HTR-8/SVneo (cell line): ENCODE results near the gene CREB3.

ENCODE experiments used
- DNase-seq: peaks from one replicate; pipeline ENCODE4 v3.0.0; 2011; ENCODE audit warnings: low spot score, mixed read lengths; ENCODE audit not compliant: insufficient read length
- FAIRE-seq: peaks from 2 replicates; lab custom pipeline; 2011; peaks lifted over from hg19 to GRCh38; lab: Jason Lieb, UNC

The CREB3 gene

GRCh38 chr9:35723426-35723825 is 9.0 kb upstream of the CREB3 start:
- FAIRE-seq (no peak), DNase-seq (no peak)

DNA sequence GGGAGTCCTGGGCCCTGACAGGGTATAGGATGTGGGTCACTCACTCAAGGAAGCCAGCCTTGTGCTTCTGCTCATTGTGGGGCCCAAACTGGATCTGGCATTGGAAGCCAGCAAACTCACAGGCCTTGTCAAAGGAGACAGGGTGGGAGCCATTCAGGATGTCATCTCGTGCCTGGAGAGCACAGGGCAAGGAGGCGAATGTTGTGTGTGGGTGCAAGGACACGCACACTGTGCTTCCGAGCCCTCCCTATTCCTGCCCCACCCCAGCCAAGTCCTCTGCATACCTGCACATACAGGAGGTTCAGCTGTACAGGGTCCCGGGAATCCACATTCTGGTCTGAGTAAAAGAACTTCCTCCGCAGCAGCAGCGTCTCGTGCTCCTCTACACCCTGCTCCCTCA is 8.6 kb upstream of the CREB3 start:
- no peak for DNase-seq
- FAIRE-seq, result no peak

- FAIRE-seq (no peak), DNase-seq (no peak)
Observed at GRCh38 chr9:35725362-35725761, 7.1 kb upstream of the CREB3 start.

DNA sequence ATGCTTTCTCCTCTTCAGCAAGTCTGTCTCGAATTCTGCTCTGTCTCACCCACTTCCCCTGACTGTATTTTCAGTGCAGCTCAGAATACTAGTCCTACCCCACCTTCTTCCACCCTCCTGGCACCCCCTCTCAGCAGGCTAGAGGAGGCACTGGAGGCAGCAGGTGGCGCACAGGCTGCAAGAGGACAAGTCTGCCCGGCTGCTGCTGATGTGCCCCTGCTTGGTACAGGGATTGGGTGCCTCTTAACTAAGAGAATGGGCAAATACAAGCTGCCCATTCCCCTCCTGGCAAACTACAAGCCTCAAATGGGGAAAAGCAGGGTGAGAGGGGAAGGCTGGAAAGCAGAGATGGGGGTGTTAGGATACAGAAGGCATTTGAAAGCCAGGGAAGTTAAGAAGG is 5.5 kb upstream of the CREB3 start:
- DNase-seq (no peak), FAIRE-seq (no peak)

GRCh38 chr9:35727676-35728040 is 4.8 kb upstream of the CREB3 start:
- FAIRE-seq, result no peak
- no peak for DNase-seq

GRCh38 chr9:35728041-35728971 is 4.2 kb upstream of the CREB3 start:
- FAIRE-seq (no peak), DNase-seq (peak; percentile 53)

GRCh38 chr9:35729101-35729500 is 3.4 kb upstream of the CREB3 start:
- FAIRE-seq (no peak), DNase-seq (no peak)

DNA sequence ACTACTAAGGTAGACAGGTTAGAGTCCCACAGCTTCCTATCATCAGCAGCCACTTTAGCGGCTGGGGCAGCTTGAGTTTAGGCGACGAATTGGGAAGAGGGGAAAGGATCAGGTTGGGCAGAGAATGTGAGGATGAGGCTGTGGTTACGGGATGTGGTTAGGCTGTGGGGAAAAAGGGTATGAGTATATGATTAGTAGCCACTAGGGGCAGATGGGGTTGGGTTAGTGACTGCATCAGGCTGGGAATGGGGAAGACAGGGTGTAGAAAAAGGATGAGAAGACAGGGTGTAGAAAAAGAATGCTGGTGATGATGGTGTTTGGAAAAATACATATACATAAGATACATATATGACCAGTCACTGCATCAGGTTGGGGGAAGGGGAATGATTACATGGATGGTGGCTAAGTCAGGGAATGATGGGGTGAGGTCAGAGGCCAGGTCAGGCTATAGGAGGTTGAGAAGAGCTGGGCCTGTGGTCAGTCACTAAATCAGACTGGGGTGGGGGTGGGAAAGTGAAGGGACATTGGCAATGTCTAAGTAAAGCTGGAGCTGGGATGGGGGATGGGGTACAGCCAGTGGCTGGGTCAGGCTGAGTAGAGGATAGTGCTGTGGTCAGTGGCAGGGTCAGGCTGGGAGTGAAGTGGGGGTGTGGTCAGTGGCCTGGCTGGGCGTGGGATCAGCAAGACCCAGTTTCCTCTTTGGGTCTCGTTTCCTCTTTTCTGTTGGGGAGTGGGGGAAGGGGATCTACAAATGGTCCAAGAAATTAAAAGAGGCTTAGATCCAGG is 2.6 kb upstream of the CREB3 start:
- peak; percentile 63 for DNase-seq

DNA sequence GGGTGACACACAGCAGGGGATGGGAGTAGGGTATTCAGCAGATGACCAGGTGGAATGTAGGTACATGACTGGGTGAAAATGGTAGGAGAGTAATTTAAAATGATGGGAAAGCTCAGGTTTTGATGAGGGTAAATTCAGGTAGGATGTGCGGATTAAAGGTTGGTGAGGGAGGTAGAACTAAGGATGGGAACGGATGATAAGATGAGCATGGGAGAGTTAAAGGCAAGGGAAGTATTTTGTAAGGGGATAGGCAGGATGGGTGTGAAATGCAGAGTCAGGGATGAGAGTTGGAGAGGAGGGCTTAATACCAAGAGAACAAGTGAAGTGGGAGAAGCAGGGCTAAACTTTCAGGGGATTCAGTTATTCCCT is 2.0 kb upstream of the CREB3 start:
- FAIRE-seq, result no peak
- DNase-seq, result no peak

More for the DNA sequence above, 2.6 kb upstream of the CREB3 start:
- FAIRE-seq, result no peak

DNA sequence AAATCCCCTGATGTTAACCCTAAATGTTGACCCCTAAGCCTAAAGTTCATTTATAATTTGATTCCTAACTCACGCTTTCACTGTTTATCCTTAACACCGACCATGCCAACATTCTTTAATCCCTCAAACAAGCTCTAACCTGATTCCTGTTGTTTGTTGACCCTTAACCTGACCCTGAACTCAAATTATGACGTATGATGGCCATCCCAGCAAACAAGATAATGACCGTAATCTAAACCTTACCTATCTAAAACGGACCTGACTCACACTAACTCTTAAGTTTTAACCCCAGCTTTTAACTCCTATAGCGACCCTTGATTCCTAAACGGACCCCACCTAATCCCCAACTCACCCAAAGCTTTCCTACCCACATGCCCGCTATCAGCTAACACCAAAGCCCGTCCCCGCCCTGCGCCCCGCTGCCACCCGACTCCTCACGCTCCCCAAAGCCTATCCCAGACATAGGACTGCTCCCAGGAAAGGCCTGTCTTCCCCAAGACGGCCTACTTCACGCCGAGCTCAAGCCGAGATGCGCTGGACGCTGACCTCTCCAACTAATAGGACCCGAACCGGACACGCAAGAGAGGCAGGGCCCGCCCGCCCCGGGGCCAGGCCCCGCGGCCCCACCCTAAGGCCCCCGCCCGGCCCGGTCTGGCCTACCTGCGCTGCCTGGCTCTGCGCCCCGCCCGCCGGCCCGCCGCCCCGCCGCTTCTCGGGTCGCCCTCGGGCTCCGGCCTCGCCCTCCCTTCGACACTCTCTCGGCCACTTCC is 866 bp upstream of the CREB3 start:
- DNase-seq, result no peak
- FAIRE-seq, result no peak

- no peak for FAIRE-seq
- DNase-seq, result peak; percentile 35
Observed at GRCh38 chr9:35732800-35733541, 505 bp downstream of the CREB3 start.

- FAIRE-seq, result no peak
- DNase-seq, result no peak
Observed at GRCh38 chr9:35734096-35734495, 1.6 kb downstream of the CREB3 start.

GRCh38 chr9:35736201-35736633 is 3.8 kb downstream of the CREB3 start:
- DNase-seq (peak; percentile 42), FAIRE-seq (no peak)

DNA sequence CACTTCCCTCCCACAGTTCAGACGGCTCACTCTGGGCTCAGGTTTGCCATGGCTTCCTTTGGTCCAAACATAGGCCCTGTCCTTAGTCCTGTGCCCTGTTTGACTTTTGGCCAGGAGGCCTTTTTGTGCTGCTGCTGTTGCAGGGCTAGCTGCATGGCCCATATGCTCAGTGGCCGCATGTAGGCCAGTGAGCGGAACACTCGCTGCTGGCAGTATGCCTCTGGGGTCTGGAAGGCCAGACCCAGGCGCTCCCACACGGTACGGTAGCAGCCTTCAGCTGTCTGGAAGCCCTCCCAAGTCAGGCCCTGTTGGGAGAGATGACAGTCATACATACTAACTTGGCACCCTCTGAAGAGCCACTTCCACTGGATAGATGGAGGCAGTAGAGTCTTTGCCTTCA is 4.7 kb downstream of the CREB3 start:
- FAIRE-seq (no peak), DNase-seq (no peak)

GRCh38 chr9:35738186-35738585 is 5.7 kb downstream of the CREB3 start:
- DNase-seq (no peak), FAIRE-seq (no peak)

GRCh38 chr9:35738924-35739323 is 6.5 kb downstream of the CREB3 start:
- DNase-seq (no peak), FAIRE-seq (no peak)

GRCh38 chr9:35740243-35740642 is 7.8 kb downstream of the CREB3 start:
- DNase-seq (no peak), FAIRE-seq (no peak)

GRCh38 chr9:35741740-35742139 is 9.3 kb downstream of the CREB3 start:
- DNase-seq, result no peak
- FAIRE-seq, result no peak

DNA sequence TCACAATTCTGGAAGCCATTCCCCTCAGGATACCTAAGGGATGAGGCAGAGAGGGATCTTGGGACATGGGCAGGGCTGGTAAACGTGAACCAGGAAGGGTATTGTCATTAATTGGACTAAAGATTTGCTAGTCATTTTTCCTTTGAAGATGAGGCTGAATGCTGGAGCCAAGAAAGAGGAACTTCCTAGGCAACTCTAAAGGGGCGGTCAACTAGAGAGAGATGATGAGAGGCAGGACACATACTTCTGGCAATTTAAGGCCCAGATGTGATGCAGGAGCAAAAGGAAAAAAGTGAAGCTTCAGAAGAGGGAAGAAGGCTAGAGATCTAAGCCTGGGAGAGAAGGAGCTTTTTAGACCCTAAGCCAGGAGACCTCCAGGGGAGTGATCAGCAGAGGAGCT is 11.0 kb downstream of the CREB3 start:
- DNase-seq (no peak), FAIRE-seq (no peak)
